Hematopoietic multipotent progenitor cell treated with erythropoietin and hydrocortisone succinate and interleukin-3 and kit ligand, for 4 days (in vitro differentiated cells): ENCODE data around the gene FSIP1.

ENCODE experiments used
- DNase-seq: peaks from one replicate; pipeline ENCODE4 v3.0.0-alpha.2; 2015

Gene FSIP1

GRCh38 chr15:39756806-39757522 is 25.7 kb downstream of the FSIP1 start:
- peak; percentile 89 for DNase-seq

GRCh38 chr15:39752991-39753390 is 29.6 kb downstream of the FSIP1 start:
- DNase-seq, result no peak

- no peak for DNase-seq
Observed at GRCh38 chr15:39752246-39752645, 30.4 kb downstream of the FSIP1 start.

GRCh38 chr15:39748276-39748675 is 34.4 kb downstream of the FSIP1 start:
- DNase-seq, result no peak

GRCh38 chr15:39747326-39747725 is 35.3 kb downstream of the FSIP1 start:
- no peak for DNase-seq

GRCh38 chr15:39746714-39747276 is 35.8 kb downstream of the FSIP1 start:
- no peak for DNase-seq

GRCh38 chr15:39746176-39746575 is 36.5 kb downstream of the FSIP1 start:
- DNase-seq, result peak; percentile 56

GRCh38 chr15:39745415-39745814 is 37.2 kb downstream of the FSIP1 start:
- peak; percentile 44 for DNase-seq

- peak; percentile 24 for DNase-seq
Observed at GRCh38 chr15:39744334-39745103, 38.1 kb downstream of the FSIP1 start.

GRCh38 chr15:39743611-39744010 is 39.0 kb downstream of the FSIP1 start:
- no peak for DNase-seq

GRCh38 chr15:39741258-39741657 is 41.4 kb downstream of the FSIP1 start:
- no peak for DNase-seq

- no peak for DNase-seq
Observed at GRCh38 chr15:39738998-39739397, 43.6 kb downstream of the FSIP1 start.

- no peak for DNase-seq
Observed at GRCh38 chr15:39737196-39737550, 45.5 kb downstream of the FSIP1 start.

GRCh38 chr15:39736412-39737195 is 46.0 kb downstream of the FSIP1 start:
- no peak for DNase-seq

- DNase-seq, result no peak
Observed at GRCh38 chr15:39735120-39735717, 47.4 kb downstream of the FSIP1 start.

- DNase-seq, result no peak
Observed at GRCh38 chr15:39731266-39731665, 51.4 kb downstream of the FSIP1 start.

- DNase-seq, result no peak
Observed at GRCh38 chr15:39730552-39730951, 52.1 kb downstream of the FSIP1 start.

GRCh38 chr15:39729500-39729899 is 53.1 kb downstream of the FSIP1 start:
- no peak for DNase-seq

GRCh38 chr15:39728845-39729244 is 53.8 kb downstream of the FSIP1 start:
- no peak for DNase-seq

- DNase-seq, result no peak
Observed at GRCh38 chr15:39721893-39722292, 60.7 kb downstream of the FSIP1 start.

- peak; percentile 83 for DNase-seq
Observed at GRCh38 chr15:39720621-39721611, 61.7 kb downstream of the FSIP1 start.

GRCh38 chr15:39720081-39720480 is 62.6 kb downstream of the FSIP1 start:
- no peak for DNase-seq
